GM12892 (cell line): ENCODE measurements around the gene LGR6.

ENCODE experiments used
- DNase-seq: peaks from one replicate; pipeline ENCODE4 v3.0.0; 2011; ENCODE audit not compliant: insufficient read length
- FAIRE-seq: peaks from 2 replicates; lab custom pipeline; 2011; peaks lifted over from hg19 to GRCh38; lab: Jason Lieb, UNC
- POLR2A ChIP-seq: IDR thresholded peaks from 2 replicates; pipeline ENCODE4 v1.6.1; 2011; ENCODE audit warnings: low read depth, low read length, control low read depth
- POLR2AphosphoS5 ChIP-seq: IDR thresholded peaks from 2 replicates; pipeline ENCODE4 v1.6.1; 2011; ENCODE audit warnings: low read depth, low read length, control low read depth
- TAF1 ChIP-seq: IDR thresholded peaks from 2 replicates; pipeline ENCODE4 v1.6.1; 2011; ENCODE audit warnings: low read depth, mild to moderate bottlenecking, control low read depth, low read length, borderline replicate concordance

The LGR6 gene

GRCh38 chr1:202224453-202224852 is 30.9 kb downstream of the LGR6 start:
- no peak for FAIRE-seq
- no peak for TF ChIP-seq TAF1
- TF ChIP-seq POLR2A: no peak
- TF ChIP-seq POLR2AphosphoS5: no peak
- no peak for DNase-seq

- no peak for FAIRE-seq
- TF ChIP-seq POLR2AphosphoS5 (no peak), TAF1 (no peak), POLR2A (no peak)
- DNase-seq: no peak
Observed at GRCh38 chr1:202225131-202225530, 31.5 kb downstream of the LGR6 start.

GRCh38 chr1:202227053-202227672 is 33.6 kb downstream of the LGR6 start:
- no peak for DNase-seq
- no peak for FAIRE-seq
- TF ChIP-seq POLR2AphosphoS5 (no peak), TAF1 (no peak), POLR2A (no peak)

GRCh38 chr1:202227997-202228401 is 34.4 kb downstream of the LGR6 start:
- DNase-seq (no peak), FAIRE-seq (no peak)
- TF ChIP-seq POLR2AphosphoS5: no peak
- TF ChIP-seq TAF1: no peak
- no peak for TF ChIP-seq POLR2A

- no peak for FAIRE-seq
- no peak for TF ChIP-seq TAF1
- no peak for DNase-seq
Observed at GRCh38 chr1:202228484-202229122, 35.0 kb downstream of the LGR6 start.

GRCh38 chr1:202229376-202229775 is 35.8 kb downstream of the LGR6 start:
- no peak for DNase-seq
- FAIRE-seq: no peak
- TF ChIP-seq POLR2A: no peak
- no peak for TF ChIP-seq TAF1
- no peak for TF ChIP-seq POLR2AphosphoS5

GRCh38 chr1:202230061-202230938 is 36.7 kb downstream of the LGR6 start:
- FAIRE-seq (no peak), DNase-seq (no peak)
- TF ChIP-seq POLR2A (no peak), TAF1 (no peak), POLR2AphosphoS5 (no peak)

GRCh38 chr1:202230939-202231645 is 37.5 kb downstream of the LGR6 start:
- DNase-seq (no peak), FAIRE-seq (no peak)
- TF ChIP-seq POLR2A (no peak), TAF1 (no peak), POLR2AphosphoS5 (no peak)

GRCh38 chr1:202233171-202233570 is 39.6 kb downstream of the LGR6 start:
- TF ChIP-seq POLR2AphosphoS5 (no peak), TAF1 (no peak), POLR2A (no peak)
- no peak for FAIRE-seq
- no peak for DNase-seq

- no peak for FAIRE-seq
- no peak for DNase-seq
- no peak for TF ChIP-seq POLR2AphosphoS5
- no peak for TF ChIP-seq TAF1
- TF ChIP-seq POLR2A: no peak
Observed at GRCh38 chr1:202233804-202234203, 40.2 kb downstream of the LGR6 start.
